Diencephalon (tissue), 1 donor: ENCODE data around the gene HTATIP2. TPM values are rescaled to one million over a fixed set of nuclear protein-coding genes. Genes with fewer than 3 reads are reported as not detected.

Experiments used
- total RNA-seq: library from RNA; depleted of rRNA; stranded (reverse); fragments of >200 nt; gene quantifications from one replicate; pipeline ENCODE4 v1.2.3, GENCODE V29; 2014

HTATIP2 gene
- 5.1 TPM for total RNA-seq

GRCh38 chr11:20363500-20364340, at the start of gene HTATIP2:
Gene HTATIP2 (plus strand): TSS chr11:20363714. CDS start chr11:20364238, 524 bp downstream.

GRCh38 chr11:20387261-20388095, 24.0 kb downstream of the HTATIP2 start, which contains the start of gene PRMT3:
Gene PRMT3 (plus strand): TSS chr11:20387716. CDS start chr11:20387747, 31 bp downstream.

Other genes starting within 250 kb of the HTATIP2 start
- gene DBX1, start 203.2 kb upstream of the HTATIP2 start, total RNA-seq, result not detected
- 21.7 TPM for gene PRMT3, start 24.0 kb downstream of the HTATIP2 start, total RNA-seq
- 0.23 TPM for gene SLC6A5, start 235.9 kb downstream of the HTATIP2 start, total RNA-seq